ENCODE results near the gene SEMA4G.

DNA sequence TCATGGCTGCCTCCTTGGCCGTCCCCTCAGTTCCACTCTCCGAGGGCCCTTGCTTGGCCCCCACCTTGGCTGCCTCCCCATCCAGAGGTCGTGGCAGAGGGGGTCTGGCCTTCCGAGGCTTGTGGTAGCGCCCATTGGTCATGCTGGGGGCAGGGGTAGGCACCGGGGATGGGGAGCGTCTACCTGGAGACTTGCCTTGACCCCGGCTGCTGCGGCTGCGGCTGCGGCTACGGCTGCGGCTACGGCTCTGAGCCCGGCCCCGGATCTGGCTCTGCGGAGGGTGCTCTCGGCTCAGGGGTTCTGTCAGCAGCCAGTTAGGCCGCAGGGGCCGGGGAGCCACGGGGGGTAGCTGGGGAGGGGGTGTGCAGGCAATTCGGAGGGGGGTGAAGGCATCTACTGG is 41.0 kb downstream of the SEMA4G start:
- TF ChIP-seq, protein P1, sequence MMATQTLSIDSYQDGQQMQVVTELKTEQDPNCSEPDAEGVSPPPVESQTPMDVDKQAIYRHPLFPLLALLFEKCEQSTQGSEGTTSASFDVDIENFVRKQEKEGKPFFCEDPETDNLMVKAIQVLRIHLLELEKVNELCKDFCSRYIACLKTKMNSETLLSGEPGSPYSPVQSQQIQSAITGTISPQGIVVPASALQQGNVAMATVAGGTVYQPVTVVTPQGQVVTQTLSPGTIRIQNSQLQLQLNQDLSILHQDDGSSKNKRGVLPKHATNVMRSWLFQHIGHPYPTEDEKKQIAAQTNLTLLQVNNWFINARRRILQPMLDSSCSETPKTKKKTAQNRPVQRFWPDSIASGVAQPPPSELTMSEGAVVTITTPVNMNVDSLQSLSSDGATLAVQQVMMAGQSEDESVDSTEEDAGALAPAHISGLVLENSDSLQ (IDR thresholded peaks at IDR 0.05): no peak
- TF ChIP-seq SP1 (IDR thresholded peaks at IDR 0.05): no peak
- TF ChIP-seq ARNT (IDR thresholded peaks at IDR 0.05): no peak
- TF ChIP-seq FOXM1 (IDR thresholded peaks at IDR 0.05; ENCODE audit: borderline replicate concordance): no peak
- TF ChIP-seq ELF4 (IDR thresholded peaks at IDR 0.05): no peak
- no peak for TF ChIP-seq FOXK2 (IDR thresholded peaks at IDR 0.05)
- TF ChIP-seq ZNF384 (IDR thresholded peaks at IDR 0.05): no peak
- TF ChIP-seq FOXA1 (IDR thresholded peaks at IDR 0.05): no peak
